ENCODE results near the gene DDIT4L. TPM values are rescaled to one million over a fixed set of nuclear protein-coding genes. Genes with fewer than 3 reads are reported as not detected.

DDIT4L gene
- total and polyA plus RNA-seq, 2 of the 4 experiments (the other 2 are of a cell fraction) = 3.1 to 3.9 TPM

DNA sequence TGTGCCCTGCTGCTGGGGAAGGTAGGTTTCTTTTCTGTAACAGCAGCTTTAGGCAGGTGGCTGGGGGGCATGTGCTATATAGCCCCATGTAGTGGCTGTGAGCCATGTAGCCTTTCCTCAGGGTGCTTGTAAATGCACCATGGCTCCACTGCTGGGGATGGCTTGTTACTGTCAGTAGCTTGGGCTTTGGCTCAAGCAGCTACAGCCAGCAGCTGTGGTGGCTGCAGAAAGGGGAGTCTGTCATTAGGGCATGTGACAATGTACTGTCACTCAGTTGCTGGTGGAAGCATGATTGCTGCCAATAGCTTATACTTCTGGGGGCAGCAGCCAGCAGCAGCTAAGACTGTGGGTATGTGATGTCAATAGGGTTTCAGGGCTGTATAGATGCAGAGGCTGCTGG is 33.9 kb upstream of the DDIT4L start:
- H4K20me1 ChIP-seq (ENCODE audit: insufficient read depth, low read length) = no peaks in the 10 kb centered on the region
- ChIA-PET POLR2A (ENCODE audit: unreplicated experiment) (no interaction called here), CTCF (interaction anchor here (0.9 to 1.5 kb wide), 2 partner anchors 9 to 12 kb away, joined by 3 to 4 read pairs; no protein-coding TSS in a partner anchor)
- H2BK120ac ChIP-seq (ENCODE audit: low read depth, low read length) = no peak overlapping the region
- H3K4ac ChIP-seq (ENCODE audit: low read depth, low read length) = no peak overlapping the region
- TF ChIP-seq, protein P1, sequence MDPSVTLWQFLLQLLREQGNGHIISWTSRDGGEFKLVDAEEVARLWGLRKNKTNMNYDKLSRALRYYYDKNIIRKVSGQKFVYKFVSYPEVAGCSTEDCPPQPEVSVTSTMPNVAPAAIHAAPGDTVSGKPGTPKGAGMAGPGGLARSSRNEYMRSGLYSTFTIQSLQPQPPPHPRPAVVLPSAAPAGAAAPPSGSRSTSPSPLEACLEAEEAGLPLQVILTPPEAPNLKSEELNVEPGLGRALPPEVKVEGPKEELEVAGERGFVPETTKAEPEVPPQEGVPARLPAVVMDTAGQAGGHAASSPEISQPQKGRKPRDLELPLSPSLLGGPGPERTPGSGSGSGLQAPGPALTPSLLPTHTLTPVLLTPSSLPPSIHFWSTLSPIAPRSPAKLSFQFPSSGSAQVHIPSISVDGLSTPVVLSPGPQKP (IDR thresholded peaks at IDR 0.05; ENCODE audit: borderline replicate concordance, low read depth, low read length) = no peak
- TF ChIP-seq POLR2A (IDR thresholded peaks at IDR 0.05; ENCODE audit: low read depth, low read length) = no peak
- no peak for TF ChIP-seq RFX5 (IDR thresholded peaks at IDR 0.05; ENCODE audit: low read depth, low read length)
- TF ChIP-seq, protein P2, sequence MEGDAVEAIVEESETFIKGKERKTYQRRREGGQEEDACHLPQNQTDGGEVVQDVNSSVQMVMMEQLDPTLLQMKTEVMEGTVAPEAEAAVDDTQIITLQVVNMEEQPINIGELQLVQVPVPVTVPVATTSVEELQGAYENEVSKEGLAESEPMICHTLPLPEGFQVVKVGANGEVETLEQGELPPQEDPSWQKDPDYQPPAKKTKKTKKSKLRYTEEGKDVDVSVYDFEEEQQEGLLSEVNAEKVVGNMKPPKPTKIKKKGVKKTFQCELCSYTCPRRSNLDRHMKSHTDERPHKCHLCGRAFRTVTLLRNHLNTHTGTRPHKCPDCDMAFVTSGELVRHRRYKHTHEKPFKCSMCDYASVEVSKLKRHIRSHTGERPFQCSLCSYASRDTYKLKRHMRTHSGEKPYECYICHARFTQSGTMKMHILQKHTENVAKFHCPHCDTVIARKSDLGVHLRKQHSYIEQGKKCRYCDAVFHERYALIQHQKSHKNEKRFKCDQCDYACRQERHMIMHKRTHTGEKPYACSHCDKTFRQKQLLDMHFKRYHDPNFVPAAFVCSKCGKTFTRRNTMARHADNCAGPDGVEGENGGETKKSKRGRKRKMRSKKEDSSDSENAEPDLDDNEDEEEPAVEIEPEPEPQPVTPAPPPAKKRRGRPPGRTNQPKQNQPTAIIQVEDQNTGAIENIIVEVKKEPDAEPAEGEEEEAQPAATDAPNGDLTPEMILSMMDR (conservative IDR thresholded peaks at IDR 0.05; ENCODE audit: low read depth, low read length) = no peak
- TF ChIP-seq, protein P3, sequence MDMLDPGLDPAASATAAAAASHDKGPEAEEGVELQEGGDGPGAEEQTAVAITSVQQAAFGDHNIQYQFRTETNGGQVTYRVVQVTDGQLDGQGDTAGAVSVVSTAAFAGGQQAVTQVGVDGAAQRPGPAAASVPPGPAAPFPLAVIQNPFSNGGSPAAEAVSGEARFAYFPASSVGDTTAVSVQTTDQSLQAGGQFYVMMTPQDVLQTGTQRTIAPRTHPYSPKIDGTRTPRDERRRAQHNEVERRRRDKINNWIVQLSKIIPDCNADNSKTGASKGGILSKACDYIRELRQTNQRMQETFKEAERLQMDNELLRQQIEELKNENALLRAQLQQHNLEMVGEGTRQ (IDR thresholded peaks at IDR 0.05; ENCODE audit: low read depth, low read length) = no peak
- TF ChIP-seq RAD21 (IDR thresholded peaks at IDR 0.05; ENCODE audit: low read length) = no peak
- no peak for TF ChIP-seq MAZ (IDR thresholded peaks at IDR 0.05; ENCODE audit: borderline replicate concordance, low read depth, low read length)
- TF ChIP-seq MXI1 (IDR thresholded peaks at IDR 0.05; ENCODE audit: borderline replicate concordance, low read depth, low read length) = no peak
- TF ChIP-seq CEBPB (IDR thresholded peaks at IDR 0.05; ENCODE audit: low read depth, low read length) = no peak
- no peak for TF ChIP-seq SMC3 (IDR thresholded peaks at IDR 0.05; ENCODE audit: low read depth, low read length)
- no peak overlapping the region for H3K23ac ChIP-seq (ENCODE audit: low read depth, low read length)
- H3K9me1 ChIP-seq (ENCODE audit: insufficient read depth, low read length) = no peaks in the 10 kb centered on the region
- no peak overlapping the region for H4K91ac ChIP-seq (ENCODE audit: insufficient read depth, low read depth, low read length)
- intact Hi-C loops (cut with micrococcal nuclease) = no loop called here
- no peaks in the 10 kb centered on the region for H3K36me3 ChIP-seq (ENCODE audit: control insufficient read depth, insufficient read depth, low read length)
- H4K8ac ChIP-seq (ENCODE audit: low read depth in 2 of 2, low read length in 2 of 2) = no peak overlapping the region
- H2AK5ac ChIP-seq (ENCODE audit: low read depth, low read length) = no peak overlapping the region
- ATAC-seq (ENCODE audit: low read depth) (no peak), DNase-seq (no peak)
- no peaks in the 10 kb centered on the region for H3K27me3 ChIP-seq (ENCODE audit: control insufficient read depth, insufficient read depth, low read length)
- H3K56ac ChIP-seq (ENCODE audit: extremely low read depth, insufficient read depth, low read length) = no peak overlapping the region
- BruUV-seq (replicated peaks) = no TSS peak
- H3K4me3 ChIP-seq (ENCODE audit: insufficient read depth, low read depth, low read length) = no peak overlapping the region
- H2BK5ac ChIP-seq (ENCODE audit: low read depth, low read length, poor library complexity, severe bottlenecking) = no peak overlapping the region
- in situ Hi-C loops (cut with MboI; ENCODE audit: low sequenced_read_pairs) = no loop called here
- dilution Hi-C loops (cut with HindIII; ENCODE audit: low sequenced_read_pairs, unreplicated experiment) = no loop called here
- H2BK15ac ChIP-seq (ENCODE audit: low read depth, low read length) = no peak overlapping the region
- H4K5ac ChIP-seq (ENCODE audit: low read depth, low read length) = no peak overlapping the region
- H3K9ac ChIP-seq (ENCODE audit: low read depth, low read length) = no peak overlapping the region
- no peaks in the 10 kb centered on the region for H3K79me1 ChIP-seq (ENCODE audit: low read depth in 1 of 2, low read length in 2 of 2)
- H3K4me2 ChIP-seq (ENCODE audit: low read depth, low read length) = no peak overlapping the region
- H3K18ac ChIP-seq (ENCODE audit: low read depth, low read length) = no peak overlapping the region
- peaks cover 13% of the 10 kb centered on the region for H3K9me3 ChIP-seq (ENCODE audit: control insufficient read depth, insufficient read depth, low read length)
- H2BK20ac ChIP-seq (ENCODE audit: low read depth, low read length) = no peak overlapping the region
- no peak overlapping the region for H3K27ac ChIP-seq (ENCODE audit: insufficient read depth, low read length)
- H3K4me1 ChIP-seq (ENCODE audit: control insufficient read depth, insufficient read depth, low read length) = no peaks in the 10 kb centered on the region
- no peak overlapping the region for H2AFZ ChIP-seq (replicated peaks; ENCODE audit: low read length, poor library complexity)
- H3K14ac ChIP-seq (replicated peaks; ENCODE audit: low read depth, low read length) = no peak overlapping the region
- H2AK9ac ChIP-seq (replicated peaks; ENCODE audit: low read depth, low read length, poor library complexity) = no peak overlapping the region
